HEK293 (cell line): ENCODE data around the gene CRY2.

ENCODE experiments used
- GFI1B ChIP-seq: fragments of 450-650 bp; formaldehyde crosslinking; IDR thresholded peaks from 2 replicates; pipeline ENCODE4 v1.5.1; 2016; ENCODE audit warnings: missing biosample characterization, missing genetic modification characterization
- SP2 ChIP-seq: fragments of 450-650 bp; formaldehyde crosslinking; IDR thresholded peaks from 2 replicates; pipeline ENCODE4 v1.5.1; 2016; ENCODE audit warnings: missing biosample characterization, missing genetic modification characterization
- YY1 ChIP-seq: fragments of 450-650 bp; formaldehyde crosslinking; IDR thresholded peaks from 2 replicates; pipeline ENCODE4 v1.5.1; 2018; ENCODE audit warnings: missing biosample characterization, missing genetic modification characterization
- ZNF23 ChIP-seq: fragments of 450-650 bp; formaldehyde crosslinking; IDR thresholded peaks from 2 replicates; pipeline ENCODE4 v1.5.1; 2016; ENCODE audit warnings: missing biosample characterization, missing genetic modification characterization, borderline replicate concordance
- TF ChIP-seq, protein P1 (sequence below): fragments of 450-650 bp; formaldehyde crosslinking; IDR thresholded peaks from 2 replicates; pipeline ENCODE4 v1.5.1; 2016; ENCODE audit warnings: missing biosample characterization, missing genetic modification characterization
- TF ChIP-seq, protein P2 (sequence below): fragments of 450-650 bp; formaldehyde crosslinking; IDR thresholded peaks from 2 replicates; pipeline ENCODE4 v1.5.1; 2016; ENCODE audit warnings: missing biosample characterization, missing genetic modification characterization
- TF ChIP-seq, protein P3 (sequence below): fragments of 450-650 bp; formaldehyde crosslinking; IDR thresholded peaks from 2 replicates; pipeline ENCODE4 v1.5.1; 2016; ENCODE audit warnings: missing biosample characterization, missing genetic modification characterization
- TF ChIP-seq, protein P4 (sequence below): fragments of 450-650 bp; formaldehyde crosslinking; IDR thresholded peaks from 2 replicates; pipeline ENCODE4 v1.5.1; 2017; ENCODE audit warnings: missing biosample characterization, mild to moderate bottlenecking, missing genetic modification characterization, moderate library complexity
- TF ChIP-seq, protein P5 (sequence below): fragments of 450-650 bp; formaldehyde crosslinking; optimal IDR thresholded peaks from 2 replicates; pipeline ENCODE3; 2016; ENCODE audit warnings: missing biosample characterization, mild to moderate bottlenecking, missing genetic modification characterization

DNA sequence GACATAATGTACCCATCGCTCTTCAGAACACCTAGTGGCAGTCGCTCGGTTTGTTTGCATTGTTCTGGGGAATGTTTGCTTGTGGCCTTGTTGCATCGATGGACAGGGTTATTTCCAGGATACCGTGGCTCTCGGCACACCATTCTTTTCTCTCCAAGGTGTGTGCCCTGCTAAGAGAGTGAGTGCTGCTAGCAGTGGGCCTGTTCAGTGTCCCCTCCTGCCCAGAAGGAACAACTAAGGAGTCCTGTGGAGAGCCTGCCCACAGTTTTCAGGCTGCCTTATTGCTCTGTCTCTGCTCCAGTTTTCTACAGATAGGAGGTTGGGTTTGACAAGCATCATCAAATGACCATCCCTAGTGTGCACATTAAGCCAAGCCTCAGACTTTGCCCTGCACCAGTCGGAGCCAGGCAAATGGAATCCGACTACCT lies 1.4 kb downstream of the CRY2 start:
- TF ChIP-seq, protein P1, sequence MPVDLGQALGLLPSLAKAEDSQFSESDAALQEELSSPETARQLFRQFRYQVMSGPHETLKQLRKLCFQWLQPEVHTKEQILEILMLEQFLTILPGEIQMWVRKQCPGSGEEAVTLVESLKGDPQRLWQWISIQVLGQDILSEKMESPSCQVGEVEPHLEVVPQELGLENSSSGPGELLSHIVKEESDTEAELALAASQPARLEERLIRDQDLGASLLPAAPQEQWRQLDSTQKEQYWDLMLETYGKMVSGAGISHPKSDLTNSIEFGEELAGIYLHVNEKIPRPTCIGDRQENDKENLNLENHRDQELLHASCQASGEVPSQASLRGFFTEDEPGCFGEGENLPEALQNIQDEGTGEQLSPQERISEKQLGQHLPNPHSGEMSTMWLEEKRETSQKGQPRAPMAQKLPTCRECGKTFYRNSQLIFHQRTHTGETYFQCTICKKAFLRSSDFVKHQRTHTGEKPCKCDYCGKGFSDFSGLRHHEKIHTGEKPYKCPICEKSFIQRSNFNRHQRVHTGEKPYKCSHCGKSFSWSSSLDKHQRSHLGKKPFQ = no peak
- TF ChIP-seq, protein P2, sequence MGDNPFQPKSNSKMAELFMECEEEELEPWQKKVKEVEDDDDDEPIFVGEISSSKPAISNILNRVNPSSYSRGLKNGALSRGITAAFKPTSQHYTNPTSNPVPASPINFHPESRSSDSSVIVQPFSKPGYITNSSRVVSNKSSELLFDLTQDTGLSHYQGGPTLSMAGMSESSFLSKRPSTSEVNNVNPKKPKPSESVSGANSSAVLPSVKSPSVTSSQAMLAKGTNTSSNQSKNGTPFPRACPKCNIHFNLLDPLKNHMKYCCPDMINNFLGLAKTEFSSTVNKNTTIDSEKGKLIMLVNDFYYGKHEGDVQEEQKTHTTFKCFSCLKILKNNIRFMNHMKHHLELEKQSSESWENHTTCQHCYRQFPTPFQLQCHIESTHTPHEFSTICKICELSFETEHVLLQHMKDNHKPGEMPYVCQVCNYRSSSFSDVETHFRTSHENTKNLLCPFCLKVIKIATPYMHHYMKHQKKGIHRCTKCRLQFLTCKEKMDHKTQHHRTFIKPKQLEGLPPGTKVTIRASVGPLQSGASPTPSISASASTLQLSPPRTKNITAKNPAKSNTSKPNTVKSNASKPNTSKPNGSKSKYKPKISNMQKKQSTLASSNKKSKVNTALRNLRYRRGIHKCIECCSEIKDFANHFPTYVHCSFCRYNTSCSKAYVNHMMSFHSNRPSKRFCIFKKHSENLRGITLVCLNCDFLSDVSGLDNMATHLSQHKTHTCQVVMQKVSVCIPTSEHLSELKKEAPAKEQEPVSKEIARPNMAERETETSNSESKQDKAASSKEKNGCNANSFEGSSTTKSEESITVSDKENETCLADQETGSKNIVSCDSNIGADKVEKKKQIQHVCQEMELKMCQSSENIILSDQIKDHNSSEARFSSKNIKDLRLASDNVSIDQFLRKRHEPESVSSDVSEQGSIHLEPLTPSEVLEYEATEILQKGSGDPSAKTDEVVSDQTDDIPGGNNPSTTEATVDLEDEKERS (tag by site-specific recombination) = no peak
- TF ChIP-seq SP2 (tag by site-specific recombination) (no peak), GFI1B (tag by site-specific recombination) (no peak), ZNF23 (tag by site-specific recombination) (no peak), YY1 (tag by site-specific recombination) (no peak)
- TF ChIP-seq, protein P3, sequence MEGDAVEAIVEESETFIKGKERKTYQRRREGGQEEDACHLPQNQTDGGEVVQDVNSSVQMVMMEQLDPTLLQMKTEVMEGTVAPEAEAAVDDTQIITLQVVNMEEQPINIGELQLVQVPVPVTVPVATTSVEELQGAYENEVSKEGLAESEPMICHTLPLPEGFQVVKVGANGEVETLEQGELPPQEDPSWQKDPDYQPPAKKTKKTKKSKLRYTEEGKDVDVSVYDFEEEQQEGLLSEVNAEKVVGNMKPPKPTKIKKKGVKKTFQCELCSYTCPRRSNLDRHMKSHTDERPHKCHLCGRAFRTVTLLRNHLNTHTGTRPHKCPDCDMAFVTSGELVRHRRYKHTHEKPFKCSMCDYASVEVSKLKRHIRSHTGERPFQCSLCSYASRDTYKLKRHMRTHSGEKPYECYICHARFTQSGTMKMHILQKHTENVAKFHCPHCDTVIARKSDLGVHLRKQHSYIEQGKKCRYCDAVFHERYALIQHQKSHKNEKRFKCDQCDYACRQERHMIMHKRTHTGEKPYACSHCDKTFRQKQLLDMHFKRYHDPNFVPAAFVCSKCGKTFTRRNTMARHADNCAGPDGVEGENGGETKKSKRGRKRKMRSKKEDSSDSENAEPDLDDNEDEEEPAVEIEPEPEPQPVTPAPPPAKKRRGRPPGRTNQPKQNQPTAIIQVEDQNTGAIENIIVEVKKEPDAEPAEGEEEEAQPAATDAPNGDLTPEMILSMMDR (tag by site-specific recombination) = no peak
- TF ChIP-seq, protein P4, sequence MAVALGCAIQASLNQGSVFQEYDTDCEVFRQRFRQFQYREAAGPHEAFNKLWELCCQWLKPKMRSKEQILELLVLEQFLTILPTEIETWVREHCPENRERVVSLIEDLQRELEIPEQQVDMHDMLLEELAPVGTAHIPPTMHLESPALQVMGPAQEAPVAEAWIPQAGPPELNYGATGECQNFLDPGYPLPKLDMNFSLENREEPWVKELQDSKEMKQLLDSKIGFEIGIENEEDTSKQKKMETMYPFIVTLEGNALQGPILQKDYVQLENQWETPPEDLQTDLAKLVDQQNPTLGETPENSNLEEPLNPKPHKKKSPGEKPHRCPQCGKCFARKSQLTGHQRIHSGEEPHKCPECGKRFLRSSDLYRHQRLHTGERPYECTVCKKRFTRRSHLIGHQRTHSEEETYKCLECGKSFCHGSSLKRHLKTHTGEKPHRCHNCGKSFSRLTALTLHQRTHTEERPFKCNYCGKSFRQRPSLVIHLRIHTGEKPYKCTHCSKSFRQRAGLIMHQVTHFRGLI (tag by site-specific recombination) = no peak
- TF ChIP-seq, protein P5, sequence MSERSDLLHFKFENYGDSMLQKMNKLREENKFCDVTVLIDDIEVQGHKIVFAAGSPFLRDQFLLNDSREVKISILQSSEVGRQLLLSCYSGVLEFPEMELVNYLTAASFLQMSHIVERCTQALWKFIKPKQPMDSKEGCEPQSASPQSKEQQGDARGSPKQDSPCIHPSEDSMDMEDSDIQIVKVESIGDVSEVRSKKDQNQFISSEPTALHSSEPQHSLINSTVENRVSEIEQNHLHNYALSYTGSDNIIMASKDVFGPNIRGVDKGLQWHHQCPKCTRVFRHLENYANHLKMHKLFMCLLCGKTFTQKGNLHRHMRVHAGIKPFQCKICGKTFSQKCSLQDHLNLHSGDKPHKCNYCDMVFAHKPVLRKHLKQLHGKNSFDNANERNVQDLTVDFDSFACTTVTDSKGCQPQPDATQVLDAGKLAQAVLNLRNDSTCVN (tag by site-specific recombination) = no peak
